Fibroblast of skin of right quadriceps (primary cell): ENCODE results near the gene CDIPT.
"Not testable (repeated sequence)": the region's sequence is repeated elsewhere in the genome, so short reads cannot be mapped to it uniquely, and the experiment has no call there.

Experiments used
- DNase-seq: peaks from one replicate; pipeline ENCODE4 v3.0.0-alpha.2; 2013

CDIPT gene

GRCh38 chr16:29857133-29857760 lies 5.8 kb downstream of the CDIPT start:
- peak; percentile 43 for DNase-seq

DNA sequence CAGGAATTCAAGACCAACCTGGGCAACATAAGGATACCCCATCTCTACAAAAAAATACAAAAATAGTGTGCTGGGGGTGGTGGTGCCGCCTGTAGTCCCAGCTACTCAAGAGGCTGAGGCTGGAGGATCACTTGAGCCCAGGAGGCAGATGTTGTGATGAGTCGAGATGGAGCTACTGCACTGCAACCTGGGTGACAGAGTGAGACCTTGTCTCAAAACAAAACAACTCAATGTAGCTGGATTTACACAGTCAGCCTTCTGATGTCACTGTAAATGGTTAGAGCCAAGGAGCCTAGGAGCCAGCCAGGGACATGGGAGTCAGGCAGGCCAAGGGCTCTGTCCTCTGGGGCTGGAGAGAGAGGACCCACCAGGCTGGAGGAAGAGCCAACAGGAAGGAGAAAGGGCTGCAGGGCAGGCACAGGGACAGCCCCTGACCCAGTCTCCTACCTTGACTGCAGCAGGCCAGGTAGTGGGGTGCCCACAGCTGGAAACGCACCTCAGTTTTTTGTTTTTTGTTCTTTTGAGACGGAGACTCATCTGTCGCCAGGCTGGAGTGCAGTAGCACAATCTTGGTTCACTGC lies 8.4 kb downstream of the CDIPT start:
- DNase-seq = no peak

DNA sequence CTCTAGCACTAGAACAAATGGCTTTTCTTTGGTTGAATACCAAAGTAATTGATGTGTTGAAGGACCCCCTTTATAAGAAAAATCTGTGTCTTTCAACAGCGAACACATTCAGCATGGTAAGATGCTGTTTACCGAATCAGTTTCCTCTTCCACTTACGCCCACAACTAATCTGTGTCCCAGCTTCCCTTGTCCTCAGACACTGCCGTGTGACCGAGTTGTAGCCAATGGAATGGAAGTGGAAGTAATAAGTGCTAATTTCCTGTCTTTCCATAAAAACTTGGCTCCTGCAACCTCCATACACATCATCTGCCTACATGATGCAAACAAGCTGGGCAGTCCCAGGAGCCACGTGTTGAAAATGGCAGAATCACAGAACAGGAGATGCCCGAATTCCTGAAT lies 10.4 kb downstream of the CDIPT start:
- DNase-seq = peak; percentile 75

DNA sequence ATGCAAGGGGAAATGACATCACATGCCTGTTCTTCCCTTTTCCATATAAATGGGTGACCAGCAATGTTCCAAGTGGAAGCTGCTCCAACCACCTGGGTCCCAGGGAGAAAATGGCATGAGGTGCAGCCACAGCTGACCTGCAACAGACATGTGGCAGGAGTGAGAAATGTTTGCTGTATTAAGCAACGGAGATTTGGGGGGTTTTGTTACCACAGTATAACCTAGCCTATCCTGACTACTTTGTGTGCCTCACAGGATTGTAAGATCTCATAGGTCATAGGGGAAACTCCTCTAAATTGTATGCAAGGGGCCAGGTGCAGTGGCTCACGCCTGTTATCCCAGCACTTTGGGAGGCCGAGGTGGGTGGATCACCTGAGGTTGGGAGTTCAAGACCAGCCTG lies 12.0 kb downstream of the CDIPT start:
- no peak for DNase-seq

DNA sequence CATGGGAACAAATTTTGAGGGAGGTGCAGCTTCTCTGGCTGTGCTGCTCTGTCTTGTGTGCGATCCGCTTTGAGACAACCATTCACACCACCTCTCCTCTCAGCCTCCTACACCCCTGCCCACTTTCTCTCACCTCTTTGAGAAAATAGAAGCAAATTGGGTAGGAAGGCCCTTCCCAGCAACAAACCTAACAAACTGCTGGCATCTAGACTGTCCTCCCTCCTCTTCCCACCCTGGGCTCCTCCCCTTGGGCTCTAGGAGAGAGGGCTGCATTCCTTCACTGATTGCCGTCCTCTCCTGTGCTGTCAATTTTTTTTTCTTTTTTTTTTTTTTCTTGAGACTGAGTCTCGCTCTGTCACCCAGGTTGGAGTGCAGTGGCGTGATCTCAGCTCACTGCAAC lies 13.5 kb downstream of the CDIPT start:
- no peak for DNase-seq

DNA sequence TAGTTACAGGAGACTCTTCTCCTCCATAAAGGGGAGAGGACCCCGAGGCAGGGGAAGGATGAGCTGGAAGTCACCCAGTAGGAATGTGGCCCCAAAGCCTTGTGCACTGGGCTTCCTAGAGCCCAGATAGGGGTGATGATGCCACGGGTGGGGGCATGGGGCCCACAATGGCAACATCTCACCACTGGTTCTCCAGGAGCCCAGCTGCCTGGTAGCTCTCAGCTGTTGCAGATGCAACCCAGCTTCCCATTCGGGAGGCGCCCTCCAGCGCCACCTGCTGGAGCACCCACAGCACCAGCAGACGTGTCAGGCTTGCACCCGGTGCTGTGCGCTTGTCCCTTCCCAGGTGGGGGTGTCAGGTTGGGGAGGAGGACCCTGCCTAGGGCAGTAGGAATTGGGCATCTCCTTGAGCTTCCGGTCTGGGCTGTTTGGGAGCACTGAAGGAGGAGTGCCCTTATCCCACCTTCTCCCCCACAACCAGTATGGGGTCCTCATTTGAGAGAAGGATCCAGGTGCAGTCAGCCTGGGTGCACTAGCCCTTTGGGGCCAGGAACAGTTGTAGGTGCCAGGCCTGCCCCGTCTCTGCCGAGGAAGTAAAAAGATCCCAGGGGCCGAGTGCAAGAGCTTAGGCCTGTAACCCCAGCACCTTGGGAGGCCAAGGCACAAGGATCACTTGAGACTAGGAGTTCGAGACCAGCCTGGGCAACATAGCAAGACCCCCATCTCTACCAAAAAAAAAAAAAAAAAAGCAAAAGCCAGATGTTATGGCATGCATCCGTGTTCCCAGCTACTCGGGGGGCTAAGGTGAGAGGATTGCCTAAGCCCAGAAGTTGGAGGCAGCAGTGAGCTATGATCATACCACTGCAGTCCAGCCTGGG lies 14.4 kb downstream of the CDIPT start:
- DNase-seq = peak; percentile 54

DNA sequence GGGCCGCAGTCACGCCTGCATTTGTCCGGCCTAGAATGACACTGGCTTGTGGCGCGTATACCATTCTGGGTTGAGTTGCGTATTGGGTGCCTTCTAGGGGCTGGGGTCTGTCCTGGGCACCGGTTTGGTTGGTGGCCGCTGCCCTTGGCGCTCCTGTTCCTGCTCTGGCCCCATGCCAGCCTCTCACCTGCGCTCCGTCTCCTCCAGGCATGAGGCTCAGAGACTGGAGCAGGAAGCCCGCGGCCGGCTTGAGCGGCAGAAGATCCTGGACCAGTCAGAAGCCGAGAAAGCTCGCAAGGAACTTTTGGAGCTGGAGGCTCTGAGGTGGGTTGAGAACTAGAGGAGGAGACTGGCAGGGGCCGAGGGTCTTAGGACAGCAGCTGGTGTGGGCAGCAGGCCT lies 17.4 kb downstream of the CDIPT start:
- DNase-seq = no peak

DNA sequence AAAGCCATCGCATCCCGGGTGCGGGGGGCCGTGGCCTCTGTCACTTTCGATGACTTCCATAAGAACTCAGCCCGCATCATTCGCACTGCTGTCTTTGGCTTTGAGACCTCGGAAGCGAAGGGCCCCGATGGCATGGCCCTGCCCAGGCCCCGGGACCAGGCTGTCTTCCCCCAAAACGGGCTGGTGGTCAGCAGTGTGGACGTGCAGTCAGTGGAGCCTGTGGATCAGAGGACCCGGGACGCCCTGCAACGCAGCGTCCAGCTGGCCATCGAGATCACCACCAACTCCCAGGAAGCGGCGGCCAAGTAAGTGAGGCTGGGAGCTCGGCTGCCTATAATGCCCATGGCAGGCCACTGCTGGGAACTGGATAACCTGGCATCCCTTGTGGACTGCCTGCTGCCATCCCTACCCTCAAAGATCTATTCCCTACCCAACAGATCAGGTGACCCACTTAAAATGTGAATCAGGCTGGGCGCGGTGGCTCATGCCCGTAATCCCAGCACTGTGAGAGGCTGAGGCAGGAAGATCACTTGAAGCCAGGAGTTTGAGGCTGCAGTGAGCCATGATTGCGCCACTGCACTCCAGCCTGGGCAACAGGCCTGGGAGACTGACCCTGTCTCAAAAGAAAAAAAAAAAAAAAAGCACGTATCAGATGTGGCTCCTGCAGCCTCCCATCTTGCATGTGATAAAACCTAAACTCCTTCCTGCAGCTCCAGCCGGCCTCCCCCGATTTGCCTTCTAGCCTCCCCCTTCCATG lies 18.3 kb downstream of the CDIPT start:
- no peak for DNase-seq

DNA sequence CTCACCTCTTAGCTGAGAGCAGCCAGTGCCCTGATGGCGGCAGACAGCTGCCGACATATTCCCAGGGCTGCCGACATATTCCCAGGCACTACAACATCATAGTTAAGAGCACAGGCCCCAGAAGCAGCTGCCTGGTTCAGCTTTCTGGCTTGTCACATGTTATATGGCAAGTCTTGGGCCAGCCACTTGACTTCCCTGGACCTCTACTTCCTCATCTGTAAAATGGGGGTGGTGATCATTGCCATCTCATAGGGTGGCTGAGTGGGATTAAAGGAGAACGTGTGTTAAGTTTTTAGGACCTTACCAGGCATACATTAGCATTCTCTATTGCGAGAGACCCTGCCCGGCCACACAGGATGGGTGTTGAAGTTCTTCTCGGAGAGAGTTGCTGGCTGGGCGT lies 19.1 kb downstream of the CDIPT start:
- DNase-seq = no peak

DNA sequence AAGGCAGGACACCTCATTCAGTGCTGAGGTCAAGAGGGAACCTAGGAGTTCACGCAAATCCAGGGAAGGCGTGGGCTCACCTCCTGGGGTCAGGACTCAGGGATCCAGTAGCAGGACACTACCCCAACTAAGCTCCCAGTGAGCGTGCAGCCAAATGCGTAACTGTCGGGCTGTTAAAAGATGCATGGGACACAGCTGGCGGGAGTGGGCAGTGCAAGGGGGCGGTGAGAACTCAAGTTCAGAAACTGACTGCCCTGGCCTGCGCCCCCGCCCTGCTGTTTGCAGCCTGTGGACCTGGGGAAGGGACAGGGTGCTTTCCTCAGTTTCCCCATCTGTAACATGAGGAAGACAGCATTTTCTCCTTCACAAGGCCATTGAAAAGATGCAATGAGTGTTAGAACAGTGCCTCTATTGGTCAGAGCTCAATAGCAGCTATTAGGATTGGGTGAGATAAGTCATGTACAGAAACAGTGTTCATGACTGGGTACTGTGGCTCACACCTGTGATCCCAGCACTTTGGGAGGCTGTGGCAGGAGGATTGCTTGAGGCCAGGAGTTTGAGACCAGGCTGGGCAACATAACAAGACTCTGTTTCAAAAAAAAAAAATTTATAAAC lies 20.2 kb downstream of the CDIPT start:
- no peak for DNase-seq

GRCh38 chr16:29841631-29842030 lies 21.4 kb downstream of the CDIPT start:
- DNase-seq = no peak

DNA sequence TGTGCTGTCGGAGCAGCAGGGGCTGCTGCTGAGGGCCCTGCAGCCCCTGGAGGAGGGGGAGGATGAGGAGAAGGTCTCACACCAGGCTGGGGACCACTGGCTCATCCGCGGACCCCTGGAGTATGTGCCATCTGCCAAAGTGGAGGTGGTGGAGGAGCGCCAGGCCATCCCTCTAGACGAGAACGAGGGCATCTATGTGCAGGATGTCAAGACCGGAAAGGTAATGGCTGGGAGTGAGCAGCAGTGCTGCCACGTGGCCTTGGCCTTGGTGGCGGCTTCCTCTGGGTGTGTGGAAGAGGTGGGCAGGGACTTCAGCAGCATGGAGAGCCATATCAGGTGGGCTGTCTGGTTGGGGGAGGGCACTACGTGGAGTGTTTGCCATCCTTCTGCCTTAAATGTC lies 22.8 kb downstream of the CDIPT start:
- no peak for DNase-seq

DNA sequence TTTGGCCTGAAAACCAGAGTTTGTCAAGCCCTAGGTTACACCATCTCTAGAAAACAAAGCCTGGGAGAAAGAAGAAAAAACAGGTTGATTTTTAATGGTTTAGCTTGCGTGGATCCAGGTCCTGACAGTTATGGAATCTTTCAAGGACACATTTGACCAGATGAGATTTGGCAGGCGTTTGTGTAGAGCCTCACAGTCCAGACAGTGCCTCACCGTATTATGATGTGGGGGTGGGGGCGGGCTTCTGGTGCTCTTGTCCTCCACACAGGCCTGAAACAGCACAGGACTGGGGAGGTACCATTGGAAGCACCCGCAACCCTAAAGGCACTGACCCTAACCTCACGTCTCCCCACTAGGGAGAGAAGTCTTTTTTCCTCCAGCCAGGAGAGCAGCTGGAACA lies 23.2 kb downstream of the CDIPT start:
- DNase-seq = no peak

DNA sequence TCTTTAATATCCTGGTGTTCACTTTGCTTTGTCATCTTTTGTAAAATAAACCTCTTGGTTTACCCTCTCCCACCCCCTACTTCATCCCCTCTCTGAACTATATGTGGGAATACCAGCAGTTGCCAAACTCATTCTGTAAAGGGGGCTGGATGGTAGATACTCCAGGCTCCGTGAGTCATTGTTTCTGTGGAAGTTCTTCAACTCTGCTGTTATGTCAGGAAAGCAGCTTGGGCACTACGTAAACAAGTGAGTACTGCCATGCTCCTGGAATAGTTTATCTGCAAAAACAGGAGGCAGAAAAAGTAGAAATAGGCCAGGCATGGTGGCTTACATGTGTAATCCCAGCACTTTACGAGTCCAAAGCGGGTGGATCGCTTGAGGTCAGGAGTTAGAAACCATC lies 25.2 kb downstream of the CDIPT start:
- no peak for DNase-seq

GRCh38 chr16:29836623-29837022 lies 26.4 kb downstream of the CDIPT start:
- no peak for DNase-seq

GRCh38 chr16:29835926-29836325 lies 27.1 kb downstream of the CDIPT start:
- DNase-seq = no peak

DNA sequence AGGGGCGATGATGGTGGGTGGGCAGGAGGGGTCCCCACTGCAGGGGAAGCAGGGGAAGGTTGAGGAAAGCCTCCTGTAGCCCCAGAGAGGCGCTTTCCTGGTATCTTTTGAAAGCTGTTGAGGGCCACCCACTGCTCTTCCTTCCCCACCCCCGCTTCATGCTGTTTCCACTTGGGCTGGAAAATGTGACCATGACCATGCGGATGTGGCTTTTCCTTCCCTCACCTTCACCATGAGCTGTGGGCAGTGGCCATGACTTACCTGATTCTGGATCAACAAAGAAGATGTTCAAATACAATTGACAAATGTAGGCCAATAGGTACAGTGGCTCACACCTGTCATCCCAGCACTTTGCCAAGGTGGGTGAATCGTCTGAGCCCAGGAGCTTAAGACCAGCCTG lies 28.9 kb downstream of the CDIPT start:
- DNase-seq = no peak

- DNase-seq = not testable (repeated sequence)
Measured at GRCh38 chr16:29833219-29833618, 29.8 kb downstream of the CDIPT start.

GRCh38 chr16:29831490-29831889 lies 31.5 kb downstream of the CDIPT start:
- DNase-seq = no peak

- DNase-seq = no peak
Measured at GRCh38 chr16:29830774-29831173, 32.3 kb downstream of the CDIPT start.

GRCh38 chr16:29826342-29826695 lies 36.7 kb downstream of the CDIPT start:
- no peak for DNase-seq

GRCh38 chr16:29825145-29826044 lies 37.6 kb downstream of the CDIPT start:
- DNase-seq = peak; percentile 80
